NCI-H1436 treated with DMSO at 0.1 percent for 48 hours (cell line): ENCODE results near the gene TOM1L2.

Source experiments
- DNase-seq: peaks from one replicate; lab custom pipeline; 2025; lab: John Stamatoyannopoulos, UW

The TOM1L2 gene

DNA sequence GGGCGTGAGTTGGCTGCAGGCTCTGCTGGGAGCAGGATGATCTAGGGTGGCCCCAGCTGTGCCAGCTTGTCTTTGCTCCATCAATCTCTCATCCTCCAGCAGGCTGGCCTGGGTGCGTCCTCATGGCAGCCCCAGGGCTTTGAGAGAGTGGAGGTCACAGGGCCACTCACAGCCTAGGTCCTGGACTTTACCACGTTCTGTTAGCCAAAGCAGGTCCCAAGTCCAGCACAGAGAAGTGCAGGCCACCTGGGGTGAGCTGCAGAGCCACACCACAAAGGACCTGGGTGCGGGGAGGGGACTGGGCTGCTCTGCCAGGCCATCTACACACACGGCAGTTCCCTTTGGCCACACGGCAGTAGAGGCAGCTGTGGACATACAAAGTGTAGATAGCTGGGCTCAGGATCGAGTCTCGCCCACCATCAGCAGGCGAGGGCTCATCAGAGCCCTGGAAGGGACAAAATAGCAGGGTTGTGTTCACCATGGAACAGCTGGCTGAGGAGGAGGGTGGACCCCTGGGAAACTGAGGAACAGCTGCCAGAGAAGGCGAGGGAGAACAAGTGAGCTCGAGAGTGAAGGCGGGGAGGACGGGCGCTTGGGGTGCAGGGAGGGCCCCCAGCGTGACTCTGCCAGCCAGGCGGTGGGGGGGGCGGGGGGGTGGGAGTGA is 165.5 kb downstream of the TOM1L2 start:
- DNase-seq: no peak

DNA sequence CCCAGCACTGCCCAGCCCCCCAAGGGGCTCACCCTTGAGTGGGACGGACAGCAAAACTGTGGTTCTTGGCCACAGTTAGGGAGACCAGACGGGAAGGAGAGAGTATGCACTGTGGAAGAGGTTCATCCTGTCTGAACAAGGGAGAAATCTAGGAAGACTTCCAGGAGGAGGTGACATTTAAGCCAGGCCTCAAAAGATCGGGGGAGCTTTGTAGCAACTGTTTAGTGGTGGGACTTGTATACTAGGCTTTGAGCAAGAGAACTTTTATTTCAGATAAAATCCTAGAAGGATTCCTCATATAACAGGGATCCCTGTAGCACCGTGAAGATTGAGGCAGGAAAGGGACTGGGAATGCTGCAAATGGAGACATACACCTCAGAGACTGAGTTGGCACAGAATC is 166.2 kb downstream of the TOM1L2 start:
- no peak for DNase-seq

DNA sequence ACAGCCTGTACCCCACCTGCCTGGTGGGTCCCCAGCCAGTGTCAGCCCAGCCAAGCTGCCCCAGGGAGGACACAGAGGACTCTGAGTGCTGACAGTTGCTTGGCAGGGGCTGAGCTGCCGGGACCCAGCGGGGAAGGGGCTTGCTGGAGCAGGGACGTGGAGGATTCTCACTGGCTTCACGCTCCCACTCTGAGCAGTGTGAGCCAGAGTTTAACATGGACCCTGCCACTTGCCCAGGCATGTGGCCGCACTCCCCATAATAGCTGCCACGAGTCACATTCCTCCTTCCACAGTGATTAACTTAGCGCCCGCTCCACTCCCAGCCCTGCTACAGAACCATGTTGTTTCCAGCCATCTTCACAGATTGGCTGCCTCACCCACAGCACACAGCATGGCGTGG is 166.6 kb downstream of the TOM1L2 start:
- DNase-seq: no peak

DNA sequence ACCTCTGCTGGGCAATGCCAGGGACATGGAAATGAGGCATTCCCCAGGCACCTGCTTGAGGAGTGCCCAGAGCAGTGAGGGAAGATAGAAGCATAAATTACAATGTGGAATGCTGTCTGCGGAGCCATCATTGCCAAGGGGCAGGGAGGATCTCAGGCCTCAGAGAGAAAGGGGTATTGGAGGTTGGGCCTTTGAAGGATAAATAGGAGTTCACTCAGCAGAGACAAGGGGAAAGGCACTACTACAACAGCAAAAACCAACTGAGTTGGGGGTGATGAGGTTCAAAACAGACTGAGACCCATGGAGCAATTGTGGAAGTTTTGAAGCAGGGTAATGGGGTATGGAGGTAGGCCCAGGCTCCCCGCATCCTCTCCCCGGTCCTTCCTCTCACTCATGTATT is 168.2 kb downstream of the TOM1L2 start:
- no peak for DNase-seq

DNA sequence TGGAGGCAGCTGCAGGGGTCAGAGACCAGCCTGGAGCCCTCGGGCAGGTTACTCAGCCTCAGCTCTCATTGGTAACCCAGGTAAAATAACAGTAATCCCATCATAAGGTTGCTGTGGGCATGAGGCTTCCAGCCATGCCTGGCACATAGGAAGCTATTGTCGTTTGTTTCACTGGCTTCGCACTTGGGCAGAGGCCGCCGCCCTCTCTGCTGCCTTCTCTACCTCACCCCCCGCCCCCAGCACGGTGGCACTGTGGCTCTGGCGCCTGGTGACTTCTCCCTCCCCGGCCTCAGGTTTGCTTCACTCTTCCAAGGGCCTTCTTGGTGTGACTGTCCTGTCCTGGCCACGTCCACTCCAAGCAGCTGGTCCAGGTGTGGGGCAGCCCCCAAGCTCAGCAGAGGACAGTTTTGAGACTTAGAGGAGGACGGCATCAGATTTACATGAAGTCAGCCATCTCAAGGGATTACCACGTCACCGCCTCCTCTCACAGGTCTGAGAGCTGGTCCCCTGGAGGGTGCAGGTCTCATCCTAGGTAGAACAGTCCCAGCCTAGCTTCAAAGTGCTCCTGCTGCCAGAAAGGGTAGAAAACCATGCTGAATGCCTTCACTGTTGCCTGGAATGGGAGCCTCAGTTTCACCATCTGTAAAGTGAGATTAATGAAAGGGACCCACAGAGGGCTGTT is 170.3 kb downstream of the TOM1L2 start:
- no peak for DNase-seq

DNA sequence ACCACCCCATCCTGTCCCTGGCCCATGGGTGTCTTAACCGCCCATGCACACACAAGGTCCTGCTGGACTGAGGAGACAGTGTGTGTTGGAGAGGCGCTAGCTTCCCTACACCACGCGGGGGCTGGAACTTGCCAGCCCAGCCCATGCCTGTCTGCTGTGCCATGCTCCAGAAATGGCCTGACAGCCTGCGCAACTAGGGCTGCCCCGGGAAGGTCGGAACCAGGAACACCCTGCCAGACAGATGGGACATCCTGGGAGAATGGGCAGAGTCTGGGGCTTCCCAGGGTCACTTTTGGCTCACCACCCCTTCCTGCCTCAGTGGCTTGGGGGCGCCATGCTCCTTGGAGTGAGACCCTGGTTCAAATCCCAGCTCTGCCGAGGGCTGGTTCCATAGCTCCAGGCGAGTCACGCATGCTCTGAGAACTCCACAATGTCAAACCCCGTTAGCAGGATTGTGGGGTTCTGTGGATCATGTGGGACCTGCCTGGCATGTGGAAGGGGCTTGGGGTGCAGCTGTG is 171.6 kb downstream of the TOM1L2 start:
- no peak for DNase-seq

DNA sequence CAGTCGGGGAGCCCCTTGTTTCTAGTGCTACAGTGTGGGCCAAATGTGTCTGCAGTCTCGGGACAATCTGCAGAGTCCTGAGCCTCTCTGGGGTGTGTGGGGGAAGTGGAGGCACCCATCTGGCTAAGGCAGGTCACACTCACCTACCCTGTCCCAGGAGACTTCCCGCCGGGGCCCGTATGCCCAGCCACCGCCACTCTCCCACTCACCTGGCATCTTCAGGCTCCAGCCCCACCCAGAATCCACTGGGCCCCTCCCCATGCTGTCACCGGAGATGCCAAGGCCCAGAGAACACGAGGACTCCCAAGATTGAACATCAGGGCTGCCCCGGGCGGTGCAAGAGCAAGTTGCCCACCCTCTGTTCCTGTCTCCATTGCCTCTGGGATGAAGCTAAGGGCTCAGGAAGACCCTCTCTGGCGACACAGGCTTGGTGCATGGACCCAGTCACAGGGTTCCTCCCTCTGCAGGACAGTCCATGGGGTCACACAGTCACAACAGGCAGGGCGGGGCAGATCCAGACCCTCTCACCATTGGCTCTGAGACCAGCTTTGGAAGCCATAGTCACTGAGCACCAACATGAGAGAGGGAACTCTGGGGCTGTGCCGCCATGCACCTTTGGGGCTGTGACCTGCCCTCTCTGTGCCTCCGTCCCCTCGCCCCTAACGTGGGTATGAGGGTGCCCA is 173.5 kb downstream of the TOM1L2 start:
- DNase-seq: no peak

DNA sequence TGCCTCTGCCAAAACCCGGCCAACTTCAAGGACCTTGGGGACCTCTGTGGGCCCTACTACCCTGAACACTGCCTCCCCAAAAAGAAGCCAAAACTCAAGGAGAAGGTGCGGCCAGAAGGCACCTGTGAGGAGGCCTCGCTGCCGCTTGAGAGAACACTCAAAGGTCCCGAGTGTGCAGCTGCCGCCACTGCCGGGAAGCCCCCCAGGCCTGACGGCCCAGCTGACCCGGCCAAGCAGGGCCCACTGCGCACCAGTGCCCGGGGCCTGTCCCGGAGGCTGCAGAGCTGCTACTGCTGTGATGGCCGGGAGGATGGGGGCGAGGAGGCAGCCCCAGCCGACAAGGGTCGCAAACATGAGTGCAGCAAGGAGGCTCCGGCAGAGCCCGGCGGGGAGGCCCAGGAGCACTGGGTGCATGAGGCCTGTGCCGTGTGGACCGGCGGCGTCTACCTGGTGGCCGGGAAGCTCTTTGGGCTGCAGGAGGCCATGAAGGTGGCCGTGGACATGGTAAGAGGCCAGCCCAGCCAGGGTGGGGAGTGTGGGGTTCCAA is 174.1 kb downstream of the TOM1L2 start:
- no peak for DNase-seq

DNA sequence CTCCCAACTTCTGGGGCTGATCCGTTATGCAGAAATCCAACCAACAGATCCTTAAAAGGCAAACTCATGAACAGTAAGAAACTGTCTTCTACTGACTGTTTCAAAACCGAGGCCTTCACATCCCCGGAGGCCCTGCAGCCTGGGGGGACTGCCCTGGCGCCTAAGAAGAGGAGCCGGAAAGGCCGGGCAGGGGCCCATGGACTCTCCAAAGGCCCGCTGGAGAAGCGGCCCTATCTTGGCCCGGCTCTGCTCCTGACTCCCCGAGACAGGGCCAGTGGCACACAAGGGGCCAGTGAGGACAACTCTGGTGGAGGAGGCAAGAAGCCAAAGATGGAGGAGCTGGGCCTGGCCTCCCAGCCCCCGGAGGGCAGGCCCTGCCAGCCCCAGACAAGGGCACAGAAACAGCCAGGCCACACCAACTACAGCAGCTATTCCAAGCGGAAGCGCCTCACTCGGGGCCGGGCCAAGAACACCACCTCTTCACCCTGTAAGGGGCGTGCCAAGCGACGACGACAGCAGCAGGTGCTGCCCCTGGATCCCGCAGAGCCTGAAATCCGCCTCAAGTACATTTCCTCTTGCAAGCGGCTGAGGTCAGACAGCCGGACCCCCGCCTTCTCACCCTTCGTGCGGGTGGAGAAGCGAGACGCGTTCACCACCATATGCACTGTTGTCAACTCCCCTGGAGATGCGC is 174.9 kb downstream of the TOM1L2 start:
- no peak for DNase-seq

DNA sequence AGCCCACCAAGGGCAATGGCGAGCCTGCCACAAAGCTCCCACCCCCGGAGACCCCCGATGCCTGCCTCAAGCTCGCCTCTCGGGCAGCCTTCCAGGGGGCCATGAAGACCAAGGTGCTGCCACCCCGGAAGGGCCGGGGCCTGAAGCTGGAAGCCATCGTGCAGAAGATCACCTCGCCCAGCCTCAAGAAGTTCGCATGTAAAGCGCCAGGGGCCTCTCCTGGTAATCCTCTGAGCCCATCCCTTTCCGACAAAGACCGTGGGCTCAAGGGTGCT is 175.5 kb downstream of the TOM1L2 start:
- DNase-seq: no peak

DNA sequence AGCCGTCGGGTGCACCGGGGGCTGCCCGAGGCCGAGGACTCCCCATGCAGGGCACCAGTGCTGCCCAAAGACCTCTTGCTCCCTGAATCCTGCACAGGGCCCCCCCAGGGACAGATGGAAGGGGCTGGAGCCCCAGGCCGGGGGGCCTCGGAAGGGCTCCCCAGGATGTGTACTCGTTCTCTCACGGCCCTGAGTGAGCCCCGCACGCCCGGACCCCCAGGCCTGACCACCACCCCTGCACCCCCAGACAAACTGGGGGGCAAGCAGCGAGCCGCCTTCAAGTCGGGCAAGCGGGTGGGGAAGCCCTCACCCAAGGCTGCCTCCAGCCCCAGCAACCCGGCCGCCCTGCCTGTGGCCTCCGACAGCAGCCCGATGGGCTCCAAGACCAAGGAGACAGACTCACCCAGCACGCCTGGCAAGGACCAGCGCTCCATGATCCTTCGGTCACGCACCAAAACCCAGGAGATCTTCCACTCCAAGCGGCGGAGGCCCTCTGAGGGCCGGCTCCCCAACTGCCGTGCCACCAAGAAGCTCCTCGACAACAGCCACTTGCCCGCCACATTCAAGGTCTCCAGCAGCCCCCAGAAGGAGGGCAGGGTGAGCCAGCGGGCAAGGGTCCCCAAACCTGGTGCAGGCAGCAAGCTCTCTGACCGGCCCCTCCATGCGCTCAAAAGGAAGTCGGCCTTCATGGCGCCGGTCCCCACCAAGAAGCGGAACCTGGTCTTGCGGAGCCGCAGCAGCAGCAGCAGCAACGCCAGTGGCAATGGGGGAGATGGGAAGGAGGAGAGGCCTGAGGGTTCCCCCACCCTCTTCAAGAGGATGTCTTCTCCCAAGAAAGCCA is 176.0 kb downstream of the TOM1L2 start:
- no peak for DNase-seq

DNA sequence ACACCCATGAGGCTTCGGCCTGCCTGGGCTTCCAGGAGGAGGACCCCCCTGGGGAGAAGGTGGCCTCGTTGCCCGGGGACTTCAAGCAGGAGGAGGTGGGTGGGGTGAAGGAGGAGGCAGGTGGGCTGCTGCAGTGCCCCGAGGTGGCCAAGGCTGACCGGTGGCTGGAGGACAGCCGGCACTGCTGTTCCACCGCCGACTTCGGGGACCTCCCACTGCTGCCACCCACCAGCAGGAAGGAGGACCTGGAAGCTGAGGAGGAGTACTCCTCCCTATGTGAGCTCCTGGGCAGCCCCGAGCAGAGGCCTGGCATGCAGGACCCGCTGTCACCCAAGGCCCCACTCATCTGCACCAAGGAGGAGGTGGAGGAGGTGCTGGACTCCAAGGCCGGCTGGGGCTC is 176.9 kb downstream of the TOM1L2 start:
- no peak for DNase-seq

DNA sequence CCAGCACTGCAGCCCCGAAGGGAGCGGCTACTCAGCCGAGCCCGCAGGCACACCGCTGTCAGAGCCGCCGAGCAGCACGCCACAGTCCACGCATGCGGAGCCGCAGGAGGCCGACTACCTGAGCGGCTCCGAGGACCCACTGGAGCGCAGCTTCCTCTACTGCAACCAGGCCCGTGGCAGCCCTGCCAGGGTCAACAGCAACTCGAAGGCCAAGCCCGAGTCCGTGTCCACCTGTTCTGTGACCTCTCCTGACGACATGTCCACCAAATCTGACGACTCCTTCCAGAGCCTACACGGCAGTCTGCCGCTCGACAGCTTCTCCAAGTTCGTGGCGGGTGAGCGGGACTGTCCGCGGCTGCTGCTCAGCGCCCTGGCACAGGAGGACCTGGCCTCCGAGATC is 177.8 kb downstream of the TOM1L2 start:
- DNase-seq: no peak
